Measurements from ENCODE around the gene BMPR1B.

The BMPR1B gene

GRCh38 chr4:94732358-94732698 lies 25.4 kb upstream of the BMPR1B start:
- Histone ChIP-seq H3K4me3 (ENCODE audit: low read length) (no peak overlapping the region), H3K27ac (ENCODE audit: low read length) (no peak overlapping the region), H3K27me3 (ENCODE audit: control insufficient read depth, insufficient read depth, low read length) (no peaks in the 10 kb centered on the region), H3K9me3 (ENCODE audit: control insufficient read depth, low read depth, low read length) (no peaks in the 10 kb centered on the region), H3K4me1 (ENCODE audit: control insufficient read depth, low read depth, low read length) (no peaks in the 10 kb centered on the region), H3K36me3 (ENCODE audit: control insufficient read depth, low read depth, low read length) (no peaks in the 10 kb centered on the region), H3K9ac (ENCODE audit: low read length) (no peak overlapping the region)

GRCh38 chr4:94739741-94740140 lies 18.0 kb upstream of the BMPR1B start:
- no peak overlapping the region for H3K27ac ChIP-seq (ENCODE audit: low read length)
- no peak overlapping the region for H3K4me3 ChIP-seq (ENCODE audit: low read length)
- H3K4me1 ChIP-seq (ENCODE audit: control insufficient read depth, low read depth, low read length), result no peaks in the 10 kb centered on the region
- H3K9ac ChIP-seq (ENCODE audit: low read length), result no peak overlapping the region
- no peaks in the 10 kb centered on the region for H3K36me3 ChIP-seq (ENCODE audit: control insufficient read depth, low read depth, low read length)
- no peaks in the 10 kb centered on the region for H3K27me3 ChIP-seq (ENCODE audit: control insufficient read depth, insufficient read depth, low read length)
- no peaks in the 10 kb centered on the region for H3K9me3 ChIP-seq (ENCODE audit: control insufficient read depth, low read depth, low read length)

GRCh38 chr4:94741304-94741703 lies 16.5 kb upstream of the BMPR1B start:
- no peaks in the 10 kb centered on the region for H3K27me3 ChIP-seq (ENCODE audit: control insufficient read depth, insufficient read depth, low read length)
- H3K27ac ChIP-seq (ENCODE audit: low read length), result no peak overlapping the region
- no peaks in the 10 kb centered on the region for H3K4me1 ChIP-seq (ENCODE audit: control insufficient read depth, low read depth, low read length)
- no peaks in the 10 kb centered on the region for H3K9me3 ChIP-seq (ENCODE audit: control insufficient read depth, low read depth, low read length)
- H3K4me3 ChIP-seq (ENCODE audit: low read length), result no peak overlapping the region
- H3K36me3 ChIP-seq (ENCODE audit: control insufficient read depth, low read depth, low read length), result no peaks in the 10 kb centered on the region
- H3K9ac ChIP-seq (ENCODE audit: low read length), result no peak overlapping the region

GRCh38 chr4:94743838-94744237 lies 13.9 kb upstream of the BMPR1B start:
- no peak overlapping the region for H3K4me3 ChIP-seq (ENCODE audit: low read length)
- no peaks in the 10 kb centered on the region for H3K36me3 ChIP-seq (ENCODE audit: control insufficient read depth, low read depth, low read length)
- no peak overlapping the region for H3K27ac ChIP-seq (ENCODE audit: low read length)
- H3K9me3 ChIP-seq (ENCODE audit: control insufficient read depth, low read depth, low read length), result no peaks in the 10 kb centered on the region
- no peaks in the 10 kb centered on the region for H3K4me1 ChIP-seq (ENCODE audit: control insufficient read depth, low read depth, low read length)
- H3K9ac ChIP-seq (ENCODE audit: low read length), result no peak overlapping the region
- H3K27me3 ChIP-seq (ENCODE audit: control insufficient read depth, insufficient read depth, low read length), result no peaks in the 10 kb centered on the region

GRCh38 chr4:94744850-94745249 lies 12.9 kb upstream of the BMPR1B start:
- Histone ChIP-seq H3K9ac (ENCODE audit: low read length) (no peak overlapping the region), H3K36me3 (ENCODE audit: control insufficient read depth, low read depth, low read length) (no peaks in the 10 kb centered on the region), H3K27ac (ENCODE audit: low read length) (no peak overlapping the region), H3K9me3 (ENCODE audit: control insufficient read depth, low read depth, low read length) (no peaks in the 10 kb centered on the region), H3K4me1 (ENCODE audit: control insufficient read depth, low read depth, low read length) (no peaks in the 10 kb centered on the region), H3K4me3 (ENCODE audit: low read length) (no peak overlapping the region), H3K27me3 (ENCODE audit: control insufficient read depth, insufficient read depth, low read length) (no peaks in the 10 kb centered on the region)

GRCh38 chr4:94746746-94747145 lies 11.0 kb upstream of the BMPR1B start:
- no peaks in the 10 kb centered on the region for H3K9me3 ChIP-seq (ENCODE audit: control insufficient read depth, low read depth, low read length)
- H3K4me1 ChIP-seq (ENCODE audit: control insufficient read depth, low read depth, low read length), result no peaks in the 10 kb centered on the region
- no peak overlapping the region for H3K27ac ChIP-seq (ENCODE audit: low read length)
- no peak overlapping the region for H3K4me3 ChIP-seq (ENCODE audit: low read length)
- H3K36me3 ChIP-seq (ENCODE audit: control insufficient read depth, low read depth, low read length), result no peaks in the 10 kb centered on the region
- H3K27me3 ChIP-seq (ENCODE audit: control insufficient read depth, insufficient read depth, low read length), result no peaks in the 10 kb centered on the region
- no peak overlapping the region for H3K9ac ChIP-seq (ENCODE audit: low read length)

GRCh38 chr4:94758141-94758699 lies 465 bp downstream of the BMPR1B start:
- Histone ChIP-seq H3K4me1 (ENCODE audit: control insufficient read depth, low read depth, low read length) (peaks cover 6% of the 10 kb centered on the region), H3K36me3 (ENCODE audit: control insufficient read depth, low read depth, low read length) (no peaks in the 10 kb centered on the region), H3K27ac (ENCODE audit: low read length) (no peak overlapping the region), H3K4me3 (ENCODE audit: low read length) (peak overlapping the region; percentile 74), H3K27me3 (ENCODE audit: control insufficient read depth, insufficient read depth, low read length) (peaks cover 52% of the 10 kb centered on the region), H3K9ac (ENCODE audit: low read length) (peak overlapping the region; percentile 49), H3K9me3 (ENCODE audit: control insufficient read depth, low read depth, low read length) (no peaks in the 10 kb centered on the region)

- H3K4me1 ChIP-seq (ENCODE audit: control insufficient read depth, low read depth, low read length), result peaks cover 6% of the 10 kb centered on the region
- no peak overlapping the region for H3K27ac ChIP-seq (ENCODE audit: low read length)
- H3K36me3 ChIP-seq (ENCODE audit: control insufficient read depth, low read depth, low read length), result no peaks in the 10 kb centered on the region
- peaks cover 52% of the 10 kb centered on the region for H3K27me3 ChIP-seq (ENCODE audit: control insufficient read depth, insufficient read depth, low read length)
- peak overlapping the region; percentile 74 for H3K4me3 ChIP-seq (ENCODE audit: low read length)
- peak overlapping the region; percentile 49 for H3K9ac ChIP-seq (ENCODE audit: low read length)
- H3K9me3 ChIP-seq (ENCODE audit: control insufficient read depth, low read depth, low read length), result no peaks in the 10 kb centered on the region
These were observed 1.1 kb downstream of the BMPR1B start for GRCh38 chr4:94758700-94759399.

GRCh38 chr4:94759767-94760211 lies 2.0 kb downstream of the BMPR1B start:
- Histone ChIP-seq H3K4me1 (ENCODE audit: control insufficient read depth, low read depth, low read length) (peaks cover 6% of the 10 kb centered on the region), H3K27me3 (ENCODE audit: control insufficient read depth, insufficient read depth, low read length) (peaks cover 52% of the 10 kb centered on the region), H3K27ac (ENCODE audit: low read length) (no peak overlapping the region), H3K9me3 (ENCODE audit: control insufficient read depth, low read depth, low read length) (no peaks in the 10 kb centered on the region), H3K4me3 (ENCODE audit: low read length) (no peak overlapping the region), H3K36me3 (ENCODE audit: control insufficient read depth, low read depth, low read length) (no peaks in the 10 kb centered on the region), H3K9ac (ENCODE audit: low read length) (no peak overlapping the region)

GRCh38 chr4:94762326-94762725 lies 4.6 kb downstream of the BMPR1B start:
- Histone ChIP-seq H3K9me3 (ENCODE audit: control insufficient read depth, low read depth, low read length) (no peaks in the 10 kb centered on the region), H3K4me3 (ENCODE audit: low read length) (no peak overlapping the region), H3K36me3 (ENCODE audit: control insufficient read depth, low read depth, low read length) (no peaks in the 10 kb centered on the region), H3K27ac (ENCODE audit: low read length) (no peak overlapping the region), H3K4me1 (ENCODE audit: control insufficient read depth, low read depth, low read length) (peaks cover 6% of the 10 kb centered on the region), H3K9ac (ENCODE audit: low read length) (no peak overlapping the region), H3K27me3 (ENCODE audit: control insufficient read depth, insufficient read depth, low read length) (peaks cover 33% of the 10 kb centered on the region)

- H3K27me3 ChIP-seq (ENCODE audit: control insufficient read depth, insufficient read depth, low read length), result peaks cover 30% of the 10 kb centered on the region
- H3K4me3 ChIP-seq (ENCODE audit: low read length), result no peak overlapping the region
These were observed 5.2 kb downstream of the BMPR1B start for GRCh38 chr4:94763005-94763404.

GRCh38 chr4:94763500-94763899 lies 5.7 kb downstream of the BMPR1B start:
- no peaks in the 10 kb centered on the region for H3K36me3 ChIP-seq (ENCODE audit: control insufficient read depth, low read depth, low read length)
- H3K9me3 ChIP-seq (ENCODE audit: control insufficient read depth, low read depth, low read length), result no peaks in the 10 kb centered on the region
- H3K9ac ChIP-seq (ENCODE audit: low read length), result no peak overlapping the region
- no peak overlapping the region for H3K4me3 ChIP-seq (ENCODE audit: low read length)
- H3K27ac ChIP-seq (ENCODE audit: low read length), result no peak overlapping the region
- peaks cover 6% of the 10 kb centered on the region for H3K4me1 ChIP-seq (ENCODE audit: control insufficient read depth, low read depth, low read length)
- H3K27me3 ChIP-seq (ENCODE audit: control insufficient read depth, insufficient read depth, low read length), result peaks cover 27% of the 10 kb centered on the region

More at GRCh38 chr4:94763005-94763404, 5.2 kb downstream of the BMPR1B start:
- H3K9me3 ChIP-seq (ENCODE audit: control insufficient read depth, low read depth, low read length), result no peaks in the 10 kb centered on the region
- H3K27ac ChIP-seq (ENCODE audit: low read length), result no peak overlapping the region
- no peak overlapping the region for H3K9ac ChIP-seq (ENCODE audit: low read length)
- H3K4me1 ChIP-seq (ENCODE audit: control insufficient read depth, low read depth, low read length), result peaks cover 6% of the 10 kb centered on the region
- H3K36me3 ChIP-seq (ENCODE audit: control insufficient read depth, low read depth, low read length), result no peaks in the 10 kb centered on the region

Measured in iPS-18a (cell line).